ENCODE data around the gene FOXJ3. TPM values are rescaled to one million over a fixed set of nuclear protein-coding genes. Genes with fewer than 3 reads are reported as not detected.

FOXJ3 gene
- total RNA-seq, 1 experiment from 2014 or later: 51.1 TPM

DNA sequence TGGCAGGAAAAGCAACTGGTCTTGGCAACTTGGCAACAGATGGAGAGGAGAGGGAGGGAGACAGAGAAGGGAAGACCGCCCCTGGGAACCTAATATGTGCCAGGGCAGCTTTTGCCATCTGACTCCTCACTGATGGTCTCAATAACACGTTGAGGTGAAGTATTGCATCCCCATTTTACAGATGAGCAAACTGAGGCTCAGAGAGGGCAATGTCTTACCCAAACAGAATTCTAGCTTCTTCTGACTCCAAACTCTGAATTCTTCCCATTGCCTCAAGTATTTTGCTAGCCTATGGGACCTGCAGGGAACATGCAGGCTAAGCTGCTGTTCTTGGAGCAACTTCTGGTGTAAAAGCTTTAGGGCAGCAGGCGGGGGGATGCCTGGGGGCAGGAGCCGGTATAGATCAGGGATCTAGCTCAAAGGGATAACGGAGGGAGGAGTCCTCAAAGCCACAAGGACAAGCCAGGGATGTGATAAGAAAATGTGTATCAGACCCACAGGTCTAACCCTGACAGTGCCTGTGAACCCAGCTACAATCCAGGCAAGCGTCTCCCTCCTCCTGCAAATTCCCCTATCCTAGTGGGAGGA is 163.3 kb downstream of the FOXJ3 start:
- no peak for DNase-seq (ENCODE audit: low read depth, low spot score)
- H3K4me1 ChIP-seq (ENCODE audit: control insufficient read depth in 1 of 2, insufficient read depth in 2 of 2, low read length in 2 of 2): peaks cover 4 to 25% of the 10 kb centered on the region in 2 experiments
- H2AFZ ChIP-seq (ENCODE audit: low read depth, low read length, poor library complexity, severe bottlenecking): no peak overlapping the region
- no peak overlapping the region for H3K4me2 ChIP-seq (ENCODE audit: low read length)
- H3K9ac ChIP-seq (ENCODE audit: low read length): no peak overlapping the region
- H3K27me3 ChIP-seq (ENCODE audit: insufficient read depth, low read length): no peaks in the 10 kb centered on the region
- no peaks in the 10 kb centered on the region for H3K9me2 ChIP-seq (ENCODE audit: insufficient read depth)
- TF ChIP-seq, protein P1, sequence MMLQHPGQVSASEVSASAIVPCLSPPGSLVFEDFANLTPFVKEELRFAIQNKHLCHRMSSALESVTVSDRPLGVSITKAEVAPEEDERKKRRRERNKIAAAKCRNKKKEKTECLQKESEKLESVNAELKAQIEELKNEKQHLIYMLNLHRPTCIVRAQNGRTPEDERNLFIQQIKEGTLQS (IDR thresholded peaks at IDR 0.05): no peak
- TF ChIP-seq, protein P2, sequence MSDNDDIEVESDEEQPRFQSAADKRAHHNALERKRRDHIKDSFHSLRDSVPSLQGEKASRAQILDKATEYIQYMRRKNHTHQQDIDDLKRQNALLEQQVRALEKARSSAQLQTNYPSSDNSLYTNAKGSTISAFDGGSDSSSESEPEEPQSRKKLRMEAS (IDR thresholded peaks at IDR 0.05): no peak
- TF ChIP-seq ELF1 (IDR thresholded peaks at IDR 0.05; ENCODE audit: borderline replicate concordance, low read depth) (no peak), TCF7L2 (IDR thresholded peaks at IDR 0.05; ENCODE audit: borderline replicate concordance, extremely low read depth, insufficient read depth, insufficient read length) (no peak), SP1 (IDR thresholded peaks at IDR 0.05; ENCODE audit: low read depth) (no peak), JUND (IDR thresholded peaks at IDR 0.05) (no peak), POLR2A (IDR thresholded peaks at IDR 0.05; ENCODE audit: borderline replicate concordance, extremely low read depth, insufficient read depth, insufficient read length) (no peak), EZH2 (IDR thresholded peaks at IDR 0.05) (no peak), ZFX (IDR thresholded peaks at IDR 0.05) (no peak), YY1 (IDR thresholded peaks at IDR 0.05; ENCODE audit: extremely low read depth, insufficient replicate concordance, low read depth, low read length) (no peak), CEBPB (IDR thresholded peaks at IDR 0.05; ENCODE audit: low read depth) (no peak), CBX3 (IDR thresholded peaks at IDR 0.05; ENCODE audit: low read depth) (no peak), SRF (IDR thresholded peaks at IDR 0.05; ENCODE audit: low read depth) (no peak), ZNF274 (IDR thresholded peaks at IDR 0.05; ENCODE audit: low read depth, low read length) (no peak), EGR1 (IDR thresholded peaks at IDR 0.05; ENCODE audit: low read depth) (no peak), FOSL1 (IDR thresholded peaks at IDR 0.05; ENCODE audit: low read depth) (no peak), POLR2AphosphoS5 (IDR thresholded peaks at IDR 0.05; ENCODE audit: low read depth, low read length) (no peak)
- TF ChIP-seq, protein P3, sequence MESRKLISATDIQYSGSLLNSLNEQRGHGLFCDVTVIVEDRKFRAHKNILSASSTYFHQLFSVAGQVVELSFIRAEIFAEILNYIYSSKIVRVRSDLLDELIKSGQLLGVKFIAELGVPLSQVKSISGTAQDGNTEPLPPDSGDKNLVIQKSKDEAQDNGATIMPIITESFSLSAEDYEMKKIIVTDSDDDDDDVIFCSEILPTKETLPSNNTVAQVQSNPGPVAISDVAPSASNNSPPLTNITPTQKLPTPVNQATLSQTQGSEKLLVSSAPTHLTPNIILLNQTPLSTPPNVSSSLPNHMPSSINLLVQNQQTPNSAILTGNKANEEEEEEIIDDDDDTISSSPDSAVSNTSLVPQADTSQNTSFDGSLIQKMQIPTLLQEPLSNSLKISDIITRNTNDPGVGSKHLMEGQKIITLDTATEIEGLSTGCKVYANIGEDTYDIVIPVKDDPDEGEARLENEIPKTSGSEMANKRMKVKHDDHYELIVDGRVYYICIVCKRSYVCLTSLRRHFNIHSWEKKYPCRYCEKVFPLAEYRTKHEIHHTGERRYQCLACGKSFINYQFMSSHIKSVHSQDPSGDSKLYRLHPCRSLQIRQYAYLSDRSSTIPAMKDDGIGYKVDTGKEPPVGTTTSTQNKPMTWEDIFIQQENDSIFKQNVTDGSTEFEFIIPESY (IDR thresholded peaks at IDR 0.05; ENCODE audit: extremely low read depth, insufficient replicate concordance, low read length): no peak
- POLR2A ChIA-PET: no interaction called here
- no peak overlapping the region for H3K27ac ChIP-seq (ENCODE audit: low read depth, low read length)
- H4K20me1 ChIP-seq (ENCODE audit: insufficient read depth): no peaks in the 10 kb centered on the region
- no TSS peak for BruUV-seq (replicated peaks)
- H3K36me3 ChIP-seq (ENCODE audit: control insufficient read depth in 1 of 2, insufficient read depth in 2 of 2, low read length in 2 of 2): no peaks in the 10 kb centered on the region
- RAD21 ChIA-PET (ENCODE audit: low non-redundant PET in 1 of 2, low total read pairs in 2 of 2, uncharacterized antibody in 2 of 2, unreplicated experiment in 2 of 2): no interaction called here
- intact Hi-C loops (cut with micrococcal nuclease): loop anchor here (10.0 kb wide), 2 partner anchors 563 to 907 kb away; no protein-coding TSS in a partner anchor
- no peaks in the 10 kb centered on the region for H3K9me3 ChIP-seq (ENCODE audit: control insufficient read depth in 1 of 2, insufficient read depth in 1 of 2, low read depth in 1 of 2, low read length in 2 of 2)
- no peak for ATAC-seq
- H3K79me2 ChIP-seq (ENCODE audit: insufficient read depth, low read length): no peaks in the 10 kb centered on the region
- no peak overlapping the region for H3K4me3 ChIP-seq (replicated peaks in 1 of 2; ENCODE audit: low read depth in 1 of 2, low read length in 2 of 2)
- CTCF ChIA-PET: interaction anchor here (1.1 to 1.2 kb wide), 2 partner anchors 9 to 14 kb away, joined by 3 read pairs; no protein-coding TSS in a partner anchor
